ENCODE measurements around the gene MED28.

The MED28 gene

DNA sequence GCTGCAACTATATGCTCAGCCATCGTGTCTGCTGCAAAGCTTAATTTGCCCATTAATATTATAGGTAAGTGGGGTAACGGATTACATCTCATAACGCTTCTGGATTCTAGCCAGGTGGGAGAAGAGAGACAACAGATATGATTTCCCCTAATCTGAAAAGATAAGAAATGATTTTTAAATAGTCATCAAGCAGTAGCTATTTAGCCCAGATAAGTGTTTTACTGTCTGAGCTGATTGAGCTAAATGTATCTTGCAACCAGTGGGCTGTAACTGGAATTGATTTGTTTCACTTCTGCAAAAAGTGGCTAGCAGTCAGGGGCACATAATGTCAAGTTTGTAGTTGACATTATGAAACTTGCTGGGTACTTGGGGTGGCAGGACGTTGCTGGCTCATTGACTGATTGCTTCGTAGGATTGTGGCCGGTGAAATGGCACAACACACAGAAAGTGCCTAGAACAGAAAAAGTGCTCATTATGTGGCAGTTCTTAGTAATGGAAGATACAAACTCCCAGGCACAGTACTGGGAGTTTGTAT is 18.9 kb upstream of the MED28 start:
- TF ChIP-seq, protein P1, sequence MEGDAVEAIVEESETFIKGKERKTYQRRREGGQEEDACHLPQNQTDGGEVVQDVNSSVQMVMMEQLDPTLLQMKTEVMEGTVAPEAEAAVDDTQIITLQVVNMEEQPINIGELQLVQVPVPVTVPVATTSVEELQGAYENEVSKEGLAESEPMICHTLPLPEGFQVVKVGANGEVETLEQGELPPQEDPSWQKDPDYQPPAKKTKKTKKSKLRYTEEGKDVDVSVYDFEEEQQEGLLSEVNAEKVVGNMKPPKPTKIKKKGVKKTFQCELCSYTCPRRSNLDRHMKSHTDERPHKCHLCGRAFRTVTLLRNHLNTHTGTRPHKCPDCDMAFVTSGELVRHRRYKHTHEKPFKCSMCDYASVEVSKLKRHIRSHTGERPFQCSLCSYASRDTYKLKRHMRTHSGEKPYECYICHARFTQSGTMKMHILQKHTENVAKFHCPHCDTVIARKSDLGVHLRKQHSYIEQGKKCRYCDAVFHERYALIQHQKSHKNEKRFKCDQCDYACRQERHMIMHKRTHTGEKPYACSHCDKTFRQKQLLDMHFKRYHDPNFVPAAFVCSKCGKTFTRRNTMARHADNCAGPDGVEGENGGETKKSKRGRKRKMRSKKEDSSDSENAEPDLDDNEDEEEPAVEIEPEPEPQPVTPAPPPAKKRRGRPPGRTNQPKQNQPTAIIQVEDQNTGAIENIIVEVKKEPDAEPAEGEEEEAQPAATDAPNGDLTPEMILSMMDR (IDR thresholded peaks at IDR 0.05; ENCODE audit: low read depth, low read length), result no peak
- DNase-seq (ENCODE audit: extremely low read depth, low read depth), result no peak

DNA sequence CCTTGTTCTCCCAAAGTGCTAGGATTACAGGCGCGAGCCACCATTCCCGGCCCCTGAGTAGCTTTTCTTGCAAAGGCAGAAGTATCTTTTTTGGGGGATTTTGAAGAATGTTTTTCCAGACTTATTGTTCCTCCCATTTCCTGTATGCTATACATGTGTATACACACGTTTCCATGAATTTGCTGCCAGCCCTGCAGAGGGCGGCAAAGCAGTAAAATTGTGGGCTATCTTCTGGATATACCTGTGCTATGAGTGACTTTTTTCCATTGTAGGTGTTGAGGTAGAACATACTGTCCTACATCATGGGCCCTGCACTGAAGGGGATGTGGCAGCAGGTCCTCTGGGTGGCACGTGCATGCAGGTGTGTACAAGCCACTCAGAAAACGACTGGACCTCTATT is 16.9 kb upstream of the MED28 start:
- DNase-seq (ENCODE audit: extremely low read depth, low read depth), result no peak

DNA sequence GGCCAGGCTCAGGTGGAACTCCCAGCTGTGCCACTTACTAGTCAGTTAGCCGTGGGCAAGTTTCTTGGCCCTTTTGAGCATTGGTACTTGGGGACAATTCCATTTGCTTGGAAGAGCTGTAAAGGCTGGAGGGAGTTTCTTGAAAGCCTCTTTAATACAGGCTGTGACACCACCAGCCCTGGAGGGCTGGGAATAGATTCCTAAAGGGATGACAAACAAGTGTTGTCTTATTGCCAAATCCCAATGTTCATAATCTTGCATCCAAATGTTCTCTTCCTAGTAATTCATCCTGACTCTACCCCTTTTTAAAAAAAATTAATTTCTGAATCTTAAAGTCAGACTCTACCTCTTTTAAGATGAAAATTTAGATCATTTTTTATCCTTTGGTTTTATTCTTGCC is 14.6 kb upstream of the MED28 start:
- TF ChIP-seq, protein P1 (IDR thresholded peaks at IDR 0.05; ENCODE audit: low read depth, low read length), result no peak
- no peak for DNase-seq (ENCODE audit: extremely low read depth, low read depth)

More for the DNA sequence above, 16.9 kb upstream of the MED28 start:
- TF ChIP-seq, protein P1 (IDR thresholded peaks at IDR 0.05; ENCODE audit: low read depth, low read length), result peak; percentile 16

DNA sequence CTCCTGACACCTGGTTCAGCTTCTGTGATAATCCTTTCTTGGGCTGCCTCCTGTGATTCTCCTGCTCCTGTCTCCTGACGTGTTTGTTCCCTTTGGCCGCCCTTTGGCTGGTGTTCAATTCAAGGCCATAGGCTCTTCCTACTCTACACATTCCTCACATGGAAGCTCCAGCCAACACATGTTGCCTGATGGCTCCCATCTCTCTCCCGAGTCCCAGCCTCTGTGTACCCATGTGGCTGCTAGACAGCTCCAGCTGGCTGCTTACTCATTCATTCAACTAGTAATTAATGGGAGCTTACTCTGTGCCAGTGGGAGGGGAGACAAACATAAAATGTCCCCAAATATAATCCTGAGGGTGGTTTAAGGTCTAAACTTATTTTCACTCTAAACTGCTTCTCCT is 9.2 kb upstream of the MED28 start:
- DNase-seq (ENCODE audit: extremely low read depth, low read depth), result no peak
- TF ChIP-seq, protein P1 (IDR thresholded peaks at IDR 0.05; ENCODE audit: low read depth, low read length), result no peak

DNA sequence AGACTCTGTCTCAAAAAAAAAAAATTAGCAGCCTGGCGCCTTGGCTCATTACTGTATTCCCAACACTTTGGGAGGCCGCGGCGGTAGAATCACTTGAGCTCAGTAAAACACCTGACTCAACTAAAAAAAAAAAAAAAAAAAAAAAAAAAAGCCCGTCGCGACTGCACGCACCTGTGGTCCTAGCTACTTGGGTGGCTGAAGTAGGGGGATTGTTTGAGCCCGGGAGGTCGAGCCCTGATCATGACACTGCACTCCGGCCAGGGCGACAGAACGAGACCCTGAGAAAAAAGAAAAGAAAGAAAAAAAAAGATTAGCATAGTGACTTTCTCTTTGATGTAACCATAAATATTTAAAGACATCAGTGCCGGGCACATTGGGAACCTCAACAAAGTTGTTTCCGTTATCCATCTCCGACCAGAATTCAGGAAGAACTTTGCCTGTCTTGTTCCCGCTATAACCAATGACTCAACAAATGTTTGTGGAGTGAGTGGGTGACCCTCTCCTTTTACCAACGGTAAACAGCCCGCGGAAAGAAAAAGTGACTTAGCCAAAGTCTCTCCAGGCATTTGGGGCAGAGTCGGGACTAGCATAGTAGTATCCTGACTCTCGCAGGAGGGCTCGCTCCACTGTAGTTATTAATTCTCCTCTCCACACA is 553 bp upstream of the MED28 start:
- TF ChIP-seq, protein P1 (IDR thresholded peaks at IDR 0.05; ENCODE audit: low read depth, low read length), result no peak
- no peak for DNase-seq (ENCODE audit: extremely low read depth, low read depth)

DNA sequence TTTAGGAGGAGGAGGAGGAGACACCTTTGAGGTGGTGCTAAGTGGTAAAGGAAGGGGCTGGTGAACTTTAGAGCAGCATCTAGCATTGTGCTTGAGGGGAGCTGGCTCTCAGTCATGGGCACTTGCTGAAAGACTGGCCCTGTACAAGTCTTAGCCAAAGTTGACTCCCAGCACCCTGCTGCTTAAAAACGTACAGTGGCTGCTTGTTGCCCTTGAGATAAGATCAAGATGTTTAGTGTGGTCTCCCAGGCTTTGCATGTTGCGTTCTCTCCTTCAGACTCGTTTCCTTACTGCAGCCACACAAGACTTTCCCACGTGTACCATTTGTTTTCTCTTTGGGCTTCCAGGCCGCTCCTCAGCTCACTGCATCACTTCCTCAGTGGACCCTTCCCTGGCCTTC is 1.8 kb downstream of the MED28 start:
- no peak for DNase-seq (ENCODE audit: extremely low read depth, low read depth)
- TF ChIP-seq, protein P1 (IDR thresholded peaks at IDR 0.05; ENCODE audit: low read depth, low read length), result no peak

DNA sequence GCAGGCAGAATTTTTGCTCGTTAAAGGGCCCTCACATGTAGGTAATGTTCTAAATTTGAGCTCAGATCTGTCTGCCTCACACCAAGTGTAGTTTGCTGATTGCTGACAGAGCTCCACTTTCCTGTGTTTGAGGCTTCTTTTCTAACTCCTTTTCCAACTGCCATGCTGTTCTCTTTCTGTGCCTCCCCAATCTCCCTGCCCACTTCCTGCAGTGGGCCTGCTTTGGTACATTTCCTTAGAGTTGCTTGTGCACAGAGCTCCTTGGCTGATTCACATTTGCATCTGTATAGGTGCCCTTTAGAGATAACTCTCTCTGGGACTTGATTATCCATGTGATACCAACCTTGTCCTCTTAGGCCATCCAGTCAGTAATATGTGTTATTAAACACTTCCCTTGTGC is 4.5 kb downstream of the MED28 start:
- TF ChIP-seq, protein P1 (IDR thresholded peaks at IDR 0.05; ENCODE audit: low read depth, low read length), result no peak
- no peak for DNase-seq (ENCODE audit: extremely low read depth, low read depth)
